A673 (cell line): Measurements from ENCODE around the gene UCK1. TPM values are rescaled to one million over a fixed set of nuclear protein-coding genes. Genes with fewer than 3 reads are reported as not detected.

ENCODE experiments used
- BruUV-seq: library from RNA; stranded (reverse); fragments of 400-500 nt; replicated peaks from 2 replicates; lab custom pipeline; 2021; lab: Mats Ljungman, UMichigan
- CTCF ChIA-PET: fragments of 300-600 bp; sonication (Branson Sonifier 250); formaldehyde crosslinking; loops from one replicate; lab custom pipeline; 2022; ENCODE audit warnings: antibody characterized with exemption; lab: Charles Lee
- POLR2A ChIA-PET: fragments of 300-600 bp; sonication (Branson Sonifier 250); formaldehyde crosslinking; loops from one replicate; lab custom pipeline; 2022; ENCODE audit warnings: antibody characterized with exemption; ENCODE audit not compliant: low non-redundant PET; lab: Charles Lee
- DNase-seq: peaks from one replicate; pipeline ENCODE4 v3.0.0-alpha.2; 2015; ENCODE audit warnings: low spot score
- H3K27ac ChIP-seq: fragments of 200-600 bp; sonication (generic); 2 replicates; pipeline ENCODE4 v1.5.1; 2016; ENCODE audit warnings: mixed run types, low read depth, mild to moderate bottlenecking, mixed read lengths, antibody characterized with exemption, low read length; ENCODE audit not compliant: poor library complexity, severe bottlenecking
- H3K27me3 ChIP-seq: fragments of 200-600 bp; sonication (generic); replicated peaks from 2 replicates; pipeline ENCODE4 v1.6.1; 2017; ENCODE audit warnings: mixed run types, low read depth, mild to moderate bottlenecking, mixed read lengths, antibody characterized with exemption, low read length; ENCODE audit not compliant: insufficient read depth, poor library complexity
- H3K36me3 ChIP-seq: fragments of 200-600 bp; sonication (generic); 2 replicates; pipeline ENCODE4 v1.6.1; 2016; ENCODE audit warnings: mixed run types, mild to moderate bottlenecking, mixed read lengths, antibody characterized with exemption, low read length; ENCODE audit not compliant: insufficient read depth, poor library complexity, severe bottlenecking
- H3K4me1 ChIP-seq: fragments of 200-600 bp; sonication (generic); 2 replicates; pipeline ENCODE4 v1.6.1; 2017; ENCODE audit warnings: mixed run types, mild to moderate bottlenecking, mixed read lengths, antibody characterized with exemption, low read length; ENCODE audit not compliant: insufficient read depth, poor library complexity, severe bottlenecking
- H3K4me3 ChIP-seq: fragments of 200-600 bp; sonication (generic); 2 replicates; pipeline ENCODE4 v1.5.1; 2016; ENCODE audit warnings: low read depth, mixed run types, mild to moderate bottlenecking, mixed read lengths, low read length; ENCODE audit not compliant: poor library complexity, severe bottlenecking
- H3K9me3 ChIP-seq: fragments of 200-600 bp; sonication (generic); 2 replicates; pipeline ENCODE4 v1.6.1; 2016; ENCODE audit warnings: mixed run types, low read depth, mild to moderate bottlenecking, mixed read lengths, antibody characterized with exemption, low read length; ENCODE audit not compliant: poor library complexity, severe bottlenecking
- CTCF ChIP-seq: fragments of 300-800, 200-600 bp; sonication (generic); conservative IDR thresholded peaks from 2 replicates; pipeline ENCODE4 v1.5.1; 2017; ENCODE audit warnings: low read depth, mild to moderate bottlenecking, antibody characterized with exemption, low read length, moderate library complexity, mixed read lengths
- EZH2 ChIP-seq: fragments of 200-600 bp; sonication (generic); IDR thresholded peaks from 2 replicates; pipeline ENCODE4 v1.6.1; 2017; ENCODE audit warnings: borderline replicate concordance, low read depth, mild to moderate bottlenecking, mixed read lengths, antibody characterized with exemption, low read length; ENCODE audit not compliant: poor library complexity, severe bottlenecking
- intact Hi-C: fragments of 100-400 bp; cut with micrococcal nuclease; formaldehyde crosslinking; loops from one replicate; pipeline ENCODE4 v1.10.0; 2022; ENCODE audit not compliant: unreplicated experiment
- total RNA-seq: library from RNA; stranded (reverse); gene quantifications from 2 replicates; pipeline ENCODE4 v1.2.3, GENCODE V29; 2021

Gene UCK1
- total RNA-seq, 1 experiment from 2014 or later, result 51.6 TPM

DNA sequence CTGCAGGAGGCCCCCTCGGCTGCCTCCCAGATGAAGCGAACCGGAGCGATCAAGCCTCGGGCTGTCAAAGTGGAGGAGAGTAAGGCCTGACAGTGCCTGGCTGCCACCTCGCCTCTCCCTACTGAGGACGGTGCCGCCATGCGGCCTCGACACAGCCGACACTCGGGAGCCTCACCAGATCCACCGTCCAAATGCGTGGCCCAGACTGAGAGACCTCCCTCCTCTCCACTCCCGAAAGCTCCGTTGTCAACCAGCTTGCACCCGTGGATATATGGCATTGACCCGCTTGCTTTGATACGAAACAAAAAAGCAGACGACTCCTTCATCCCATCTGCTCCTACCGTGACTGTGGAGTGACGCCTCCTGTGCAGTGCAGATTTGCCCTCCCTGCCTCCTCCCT is 35.3 kb downstream of the UCK1 start:
- BruUV-seq, result no TSS peak
- POLR2A ChIA-PET, result no interaction called here
- Histone ChIP-seq H3K27ac (no peak overlapping the region), H3K36me3 (peaks cover 95% of the 10 kb centered on the region), H3K4me1 (no peaks in the 10 kb centered on the region), H3K9me3 (no peaks in the 10 kb centered on the region), H3K27me3 (no peaks in the 10 kb centered on the region), H3K4me3 (no peak overlapping the region)
- no peak for DNase-seq
- CTCF ChIA-PET, result no interaction called here
- intact Hi-C loops, result no loop called here
- TF ChIP-seq EZH2 (no peak), CTCF (no peak)

GRCh38 chr9:131494296-131494870 is 36.7 kb downstream of the UCK1 start:
- H3K4me3 ChIP-seq, result no peak overlapping the region
- peaks cover 100% of the 10 kb centered on the region for H3K36me3 ChIP-seq
- no peak for TF ChIP-seq CTCF
- no peak for TF ChIP-seq EZH2
- CTCF ChIA-PET, result no interaction called here
- H3K9me3 ChIP-seq, result no peaks in the 10 kb centered on the region
- no TSS peak for BruUV-seq
- POLR2A ChIA-PET, result no interaction called here
- H3K27me3 ChIP-seq, result no peaks in the 10 kb centered on the region
- no peak overlapping the region for H3K27ac ChIP-seq
- intact Hi-C loops, result no loop called here
- no peak for DNase-seq
- no peaks in the 10 kb centered on the region for H3K4me1 ChIP-seq

DNA sequence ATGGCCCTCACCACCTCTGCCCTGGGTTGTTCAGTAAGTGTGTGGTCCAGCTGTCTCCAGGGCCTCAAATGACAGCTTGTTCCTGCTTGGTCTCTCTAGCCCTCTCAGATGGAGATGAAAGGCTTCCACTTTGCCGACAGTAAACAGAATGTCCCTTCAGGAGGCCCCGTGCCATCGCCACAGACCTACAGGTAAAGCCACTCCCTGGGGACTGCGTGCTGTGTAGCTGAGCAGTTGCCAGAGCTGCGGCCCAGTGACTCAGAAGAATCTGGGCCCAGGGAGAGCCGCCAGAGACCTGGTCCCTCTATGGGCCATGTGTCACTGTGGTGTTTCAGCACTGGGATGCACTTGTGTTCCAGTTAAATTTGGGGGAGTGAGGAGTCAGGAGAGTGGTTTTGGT is 39.0 kb downstream of the UCK1 start:
- Histone ChIP-seq H3K4me3 (no peak overlapping the region), H3K4me1 (no peaks in the 10 kb centered on the region), H3K27ac (no peak overlapping the region), H3K36me3 (peaks cover 99% of the 10 kb centered on the region), H3K9me3 (no peaks in the 10 kb centered on the region), H3K27me3 (no peaks in the 10 kb centered on the region)
- BruUV-seq, result no TSS peak
- no peak for DNase-seq
- TF ChIP-seq EZH2 (no peak), CTCF (no peak)
- CTCF ChIA-PET, result no interaction called here
- intact Hi-C loops, result no loop called here
- POLR2A ChIA-PET, result no interaction called here
